Endometrial microvascular endothelial cells (primary cell): Measurements from ENCODE around the gene SLC25A25. TPM values are rescaled to one million over a fixed set of nuclear protein-coding genes. Genes with fewer than 3 reads are reported as not detected.
"Not testable (repeated sequence)": the region's sequence is repeated elsewhere in the genome, so short reads cannot be mapped to it uniquely, and the experiment has no call there.

Source experiments
- in situ Hi-C: cut with HindIII; loops from 2 replicates; pipeline ENCODE4 v1.10.0; 2017; ENCODE audit warnings: low sequenced_read_pairs, low pct_unique_long_range_greater_than_20kb; ENCODE audit errors: inconsistent ontology term
- total RNA-seq: library from RNA; depleted of rRNA; stranded (reverse); fragments of >200 nt; gene quantifications from one replicate; pipeline ENCODE4 v1.2.3, GENCODE V29; 2015; ENCODE audit errors: inconsistent ontology term

SLC25A25 gene
- total RNA-seq, 1 donor from 2014 or later, result 23.6 TPM

DNA sequence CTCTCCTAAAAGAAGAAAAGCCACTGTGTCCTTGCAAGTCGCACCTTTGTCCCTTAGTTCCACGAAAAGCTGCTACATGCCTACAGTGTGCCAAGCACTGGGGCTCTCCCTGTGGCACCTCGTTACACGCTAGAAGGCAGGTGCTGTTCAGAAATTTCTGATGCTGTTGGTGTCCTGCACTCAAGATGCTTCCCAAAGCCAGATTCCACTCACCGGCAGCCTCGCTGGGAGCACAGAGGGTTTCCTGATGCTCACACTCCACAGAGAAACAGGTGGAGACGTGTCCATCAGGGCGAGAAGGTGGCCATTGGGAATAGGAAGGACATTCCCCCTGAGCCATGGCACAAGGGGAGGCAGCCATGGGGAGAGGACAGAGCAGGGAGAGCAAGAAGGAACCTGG lies 63.3 kb downstream of the SLC25A25 start:
- in situ Hi-C loops, result not testable (repeated sequence)

DNA sequence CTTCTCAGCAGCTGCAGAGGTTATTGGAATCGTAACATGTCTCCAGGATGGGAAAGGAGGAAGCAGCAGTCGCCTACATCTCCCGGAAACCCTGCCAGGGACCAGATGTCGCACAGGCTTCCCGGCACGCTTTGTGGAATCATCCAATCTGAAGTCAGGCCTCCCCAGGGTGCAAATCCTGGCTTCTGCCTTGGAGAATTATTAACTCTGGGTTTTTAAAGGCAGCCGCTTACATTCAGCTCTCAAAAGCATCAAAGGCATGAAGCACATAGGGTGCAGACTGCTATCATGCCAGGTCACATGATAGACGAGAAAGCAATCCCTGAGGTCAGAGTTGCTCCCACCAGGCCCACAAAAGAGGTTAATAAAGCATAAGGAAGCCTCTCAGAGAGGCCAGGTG lies 64.1 kb downstream of the SLC25A25 start:
- in situ Hi-C loops, result not testable (repeated sequence)

DNA sequence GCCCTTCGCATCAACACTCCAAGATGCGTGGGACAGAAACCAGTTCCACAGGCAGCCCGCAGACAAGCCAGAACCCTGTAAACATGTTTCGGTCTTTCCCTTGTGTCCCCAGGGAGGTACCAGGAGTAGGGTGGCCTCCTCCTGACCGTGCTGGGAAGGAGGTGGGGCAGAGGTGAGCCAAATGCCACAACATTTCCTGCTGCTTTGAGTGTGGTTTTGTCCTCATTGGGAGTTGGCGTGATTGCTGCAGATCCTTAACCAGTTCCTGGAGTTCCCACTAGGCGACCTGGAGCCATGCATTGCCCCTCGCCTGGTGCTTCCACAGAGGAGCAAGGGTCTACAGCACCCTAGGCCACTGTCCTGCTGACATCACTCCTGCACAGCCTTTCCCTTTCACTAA lies 67.5 kb downstream of the SLC25A25 start:
- in situ Hi-C loops, result not testable (repeated sequence)

DNA sequence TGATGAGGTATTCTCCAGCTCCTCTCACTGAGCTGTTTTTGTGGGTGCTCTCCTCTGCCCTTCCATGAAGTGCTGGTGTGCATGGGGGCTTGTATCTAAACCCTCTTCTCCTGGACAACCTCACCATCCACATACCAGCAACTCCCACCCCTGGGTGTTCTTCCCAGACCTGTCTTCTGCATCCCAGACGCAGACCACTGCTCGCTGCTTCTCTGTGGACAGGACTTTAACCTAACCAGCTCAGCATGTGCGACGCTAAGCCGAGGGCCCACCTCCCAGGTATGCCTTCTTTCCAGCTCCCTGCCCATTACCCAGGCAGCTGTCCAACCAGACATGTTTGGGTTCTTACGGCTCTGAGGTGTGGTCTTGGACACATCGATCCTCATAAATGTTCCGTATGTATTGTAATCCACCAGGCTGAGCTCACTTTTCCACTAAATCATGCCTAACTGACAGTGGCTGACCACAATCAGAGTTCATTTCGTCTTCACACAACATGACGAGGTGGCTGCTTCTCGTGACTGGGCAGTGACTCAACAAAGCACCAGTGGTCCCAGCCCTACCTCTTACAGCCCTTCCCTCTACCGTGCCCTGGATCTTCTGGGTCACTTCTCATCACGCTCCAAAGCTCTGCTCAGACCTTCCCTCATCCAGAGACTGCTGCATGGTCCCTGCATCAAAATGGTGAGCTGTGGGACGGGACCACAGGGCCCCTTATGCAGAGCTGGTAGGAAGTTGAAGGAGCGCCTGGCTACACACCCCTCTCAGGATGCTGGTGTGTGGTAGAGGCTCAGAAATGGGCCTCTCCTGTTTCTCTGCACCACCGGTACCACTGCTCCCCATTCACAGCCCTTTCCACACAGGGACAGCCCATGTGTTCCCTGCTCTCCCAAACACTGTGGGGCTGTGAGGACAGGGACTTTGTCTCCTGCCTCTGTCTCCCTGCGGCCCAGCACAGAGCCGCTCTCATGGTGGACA lies 69.1 kb downstream of the SLC25A25 start:
- in situ Hi-C loops, result no loop called here

DNA sequence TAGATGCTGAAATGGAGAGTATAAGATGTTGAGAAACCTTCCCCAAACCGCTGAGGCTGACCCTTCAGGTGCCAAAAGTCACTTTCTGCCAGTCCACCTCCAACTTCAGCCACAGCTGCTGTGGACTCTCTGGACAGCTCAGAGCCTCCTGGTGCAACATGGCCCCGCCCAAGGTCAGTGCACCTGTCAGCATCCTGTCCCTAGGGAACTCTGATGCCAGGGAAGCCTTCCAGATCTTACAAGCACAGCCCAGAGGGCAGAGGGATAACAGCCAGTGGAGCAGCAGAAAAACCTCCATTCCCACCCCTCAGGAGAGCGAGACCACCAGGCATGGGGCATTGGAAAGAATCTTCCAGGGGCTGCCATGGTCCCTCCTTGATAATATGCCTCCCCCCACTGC lies 70.0 kb downstream of the SLC25A25 start:
- in situ Hi-C loops, result no loop called here

DNA sequence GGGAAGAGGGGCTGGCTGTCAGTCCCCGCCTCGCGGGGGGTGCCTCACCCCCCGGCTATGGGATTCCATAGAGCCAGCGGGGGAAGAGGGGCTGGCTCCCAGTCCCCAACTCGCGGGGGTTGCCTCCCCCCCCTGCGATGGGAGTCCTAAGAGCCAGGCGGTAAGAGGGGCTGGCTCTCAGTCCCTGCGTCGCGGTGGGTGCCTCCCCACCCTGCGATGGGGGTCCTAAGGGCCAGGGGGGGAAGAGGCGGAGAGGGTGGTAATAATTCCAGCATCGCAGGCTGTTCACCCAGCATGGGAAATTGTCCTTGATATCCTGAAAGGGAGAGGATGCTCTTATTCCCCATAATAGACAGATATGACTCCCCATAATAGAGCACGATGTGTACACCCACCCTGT lies 71.6 kb downstream of the SLC25A25 start:
- in situ Hi-C loops, result no loop called here

DNA sequence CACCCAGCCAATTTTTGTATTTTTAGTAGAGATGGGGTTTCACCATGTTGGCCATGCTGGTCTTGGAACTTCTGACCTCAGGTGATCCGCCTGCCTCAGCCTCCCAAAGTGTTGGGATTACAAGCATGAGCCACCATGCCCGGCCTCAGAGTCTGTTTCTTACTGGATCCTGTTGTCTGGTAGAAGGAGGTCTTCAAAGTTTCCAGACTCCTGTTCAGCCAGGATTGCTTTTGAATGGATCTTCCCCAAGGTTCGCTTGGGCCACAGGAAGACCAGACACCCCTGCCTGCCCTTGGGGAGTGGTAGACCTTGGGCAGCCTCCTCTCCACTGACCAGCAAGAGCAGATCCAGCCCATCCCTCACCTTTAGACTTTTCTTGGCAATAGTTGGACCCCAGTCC lies 73.6 kb downstream of the SLC25A25 start:
- in situ Hi-C loops, result no loop called here

DNA sequence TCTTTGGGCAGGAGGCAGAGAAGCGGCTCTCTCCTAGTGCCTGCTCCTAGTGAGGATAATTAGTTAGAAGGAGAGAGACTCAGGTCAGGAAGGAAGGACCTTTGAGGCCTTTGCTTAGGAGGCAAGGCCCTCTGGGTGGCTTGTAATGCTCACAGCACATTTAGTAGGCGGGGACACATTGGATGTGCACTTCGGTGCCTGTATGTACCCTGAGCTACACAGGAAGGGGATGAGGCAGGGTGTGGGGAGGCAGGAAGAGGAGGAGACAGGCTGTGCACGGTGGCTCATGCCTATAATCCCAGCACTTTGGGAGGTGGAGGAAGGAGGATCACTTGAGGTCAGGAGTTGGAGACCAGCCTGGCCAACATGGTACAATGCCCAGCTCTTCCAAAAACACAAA lies 74.0 kb downstream of the SLC25A25 start:
- in situ Hi-C loops, result no loop called here

DNA sequence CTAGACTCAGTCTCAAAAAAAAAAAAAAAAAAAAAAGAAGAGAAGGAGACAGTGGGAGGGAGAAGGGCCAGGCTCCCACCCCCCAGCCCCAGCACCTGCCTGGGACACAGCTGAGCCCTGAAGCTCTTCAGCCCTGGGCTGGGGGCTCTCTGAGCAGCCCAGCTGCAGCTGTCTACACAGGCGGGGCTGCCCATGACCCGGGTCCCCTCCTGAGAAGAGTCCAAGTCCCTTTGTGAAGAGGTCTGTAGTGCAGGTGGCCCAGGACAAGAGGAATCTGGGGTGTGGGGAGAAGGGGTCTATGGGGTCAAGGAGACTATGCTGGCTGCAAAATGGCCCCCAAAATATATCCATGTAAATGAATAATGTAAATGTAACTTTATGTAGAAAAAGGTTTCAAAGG lies 74.6 kb downstream of the SLC25A25 start:
- in situ Hi-C loops, result no loop called here

DNA sequence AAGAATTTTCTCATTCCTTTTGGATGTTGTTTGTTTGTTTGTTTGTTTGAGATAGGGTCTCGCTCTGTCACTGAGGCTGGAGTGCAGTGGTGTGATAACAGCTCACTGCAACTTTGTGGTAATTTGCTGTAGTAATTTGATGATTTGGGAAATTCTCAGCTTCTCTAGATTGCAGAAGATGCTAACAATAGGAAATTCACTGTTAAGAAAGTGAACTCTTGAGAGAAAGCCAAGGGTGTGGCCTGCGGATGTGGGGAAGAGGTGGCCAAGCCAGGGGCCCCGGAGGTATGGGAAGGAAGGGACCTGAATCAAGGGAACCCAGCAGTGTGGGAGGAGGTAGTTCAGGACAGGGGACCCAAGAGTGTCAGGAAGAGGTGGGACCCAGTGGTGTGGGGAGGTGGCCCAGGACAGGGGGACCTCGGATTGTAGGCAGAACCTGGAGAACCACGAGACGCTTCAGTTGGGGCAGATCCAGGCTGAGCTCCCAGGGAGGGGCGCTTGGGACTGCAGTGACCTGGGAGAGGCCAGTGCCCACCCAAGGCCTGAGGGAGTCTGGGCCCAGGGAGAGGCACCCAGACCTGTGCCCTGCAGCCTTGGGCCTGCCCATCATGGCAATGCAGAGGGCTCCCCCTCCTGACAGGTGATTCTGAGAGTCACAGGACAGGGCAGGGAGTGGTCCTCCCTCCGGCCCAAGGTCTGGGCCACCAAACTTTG lies 75.7 kb downstream of the SLC25A25 start:
- in situ Hi-C loops, result no loop called here

DNA sequence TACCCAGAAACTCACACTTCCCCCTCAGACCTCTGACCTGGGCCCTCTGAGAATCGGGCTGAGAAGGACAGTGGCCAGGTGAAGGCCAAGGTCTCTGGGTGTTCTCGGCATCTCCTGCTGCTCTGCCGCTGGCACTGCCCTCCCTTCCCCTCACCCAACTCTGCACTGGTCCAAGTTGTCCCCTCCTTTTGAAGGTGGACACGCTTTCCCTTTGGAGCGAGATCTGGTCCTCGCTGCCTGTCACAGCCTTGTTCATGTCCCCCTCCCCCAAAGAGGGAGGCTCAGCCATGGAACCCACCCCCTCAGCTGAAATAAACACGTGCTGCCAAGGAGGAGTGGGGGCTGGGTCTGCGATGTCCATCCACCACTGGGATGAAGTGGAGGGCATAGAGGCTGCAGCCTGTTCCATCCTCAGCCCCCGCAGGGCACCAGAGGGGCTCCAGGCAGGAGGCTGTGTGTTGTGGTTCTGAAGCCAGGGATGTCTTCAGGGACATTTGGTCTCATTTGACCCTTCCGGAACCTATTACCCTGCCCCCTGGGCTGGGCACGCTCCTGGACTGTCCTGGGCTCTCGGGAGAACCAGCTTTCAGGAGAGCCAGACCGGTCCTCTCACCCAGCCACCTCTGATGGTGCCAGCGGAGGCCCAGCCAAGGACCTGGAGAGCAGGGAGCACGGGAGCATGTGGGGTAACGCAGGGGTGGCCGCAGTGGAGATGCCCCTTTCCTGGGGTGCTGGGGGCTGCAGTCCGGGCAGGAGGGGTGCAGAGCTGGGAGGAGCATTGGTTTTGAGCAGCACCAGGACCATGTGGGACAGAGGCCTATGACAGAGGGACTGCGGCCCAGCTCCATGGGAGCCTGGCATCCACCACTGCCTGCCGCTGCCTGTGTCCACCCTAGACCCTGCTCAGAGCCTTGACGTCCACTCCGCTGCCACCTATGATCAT lies 76.5 kb downstream of the SLC25A25 start:
- in situ Hi-C loops, result no loop called here

DNA sequence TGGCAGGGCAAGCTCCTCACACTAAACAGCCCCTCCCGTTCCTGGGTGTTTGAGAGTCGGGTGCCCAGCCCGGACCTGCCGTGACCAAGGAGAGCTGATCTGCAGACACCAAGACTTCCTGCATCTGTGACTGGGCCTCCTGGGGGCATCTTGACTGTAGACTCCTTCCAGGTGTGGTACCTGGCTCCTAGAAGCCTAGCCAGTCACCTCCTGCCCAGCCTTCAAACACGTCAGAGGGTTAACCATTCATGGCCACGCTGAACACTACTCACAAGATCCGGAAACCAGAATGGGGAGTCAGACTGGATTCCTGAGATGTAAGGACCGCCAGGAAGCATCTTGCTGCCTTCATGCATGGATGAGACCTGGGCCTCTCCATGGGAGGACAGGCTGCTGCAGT lies 77.5 kb downstream of the SLC25A25 start:
- in situ Hi-C loops, result no loop called here

DNA sequence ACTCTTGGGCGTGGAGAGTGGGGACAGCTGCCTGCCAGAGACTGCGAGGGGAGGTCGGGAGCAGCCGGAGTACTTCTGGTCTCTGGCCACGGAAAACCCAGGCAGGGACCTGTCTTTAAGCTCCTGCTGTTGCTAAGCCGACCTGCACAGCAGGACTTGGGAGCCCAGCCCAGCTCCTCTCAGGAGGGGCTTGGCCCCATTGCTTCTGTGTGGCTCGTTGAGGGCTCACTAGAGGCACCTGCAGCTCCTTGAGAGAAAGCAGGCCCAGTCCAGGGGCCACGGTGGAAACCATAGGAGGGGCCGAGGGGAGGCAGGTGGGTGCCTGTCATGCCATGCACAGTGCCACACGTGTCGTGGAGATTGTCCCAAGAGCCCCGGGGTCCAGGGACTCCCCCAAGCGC lies 77.9 kb downstream of the SLC25A25 start:
- in situ Hi-C loops, result no loop called here

DNA sequence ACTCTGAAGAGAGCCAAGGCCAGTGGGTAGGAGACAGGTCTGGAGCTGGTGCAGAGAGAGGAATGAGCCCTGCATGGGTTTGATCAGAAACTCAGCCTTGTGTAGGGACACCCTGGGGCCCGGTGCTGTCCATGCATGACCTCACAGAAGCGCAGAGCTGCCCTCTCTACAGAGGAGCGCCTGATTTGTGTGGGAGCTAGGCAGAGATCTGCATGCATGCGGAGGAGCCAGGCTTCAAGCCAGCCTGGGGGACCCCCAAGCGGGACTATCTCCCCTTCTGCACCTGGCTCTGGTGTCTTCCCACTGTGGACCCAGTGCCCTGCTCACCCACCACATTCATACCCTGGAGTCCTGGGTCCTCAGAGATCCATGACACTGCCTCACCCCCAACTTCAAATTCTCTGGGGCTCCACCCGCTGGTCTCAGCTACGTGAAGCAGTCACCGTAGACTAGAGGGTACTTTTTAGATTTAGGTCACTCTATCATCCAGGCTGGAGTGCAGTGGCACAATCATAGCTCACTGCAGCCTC lies 78.6 kb downstream of the SLC25A25 start:
- in situ Hi-C loops, result no loop called here

DNA sequence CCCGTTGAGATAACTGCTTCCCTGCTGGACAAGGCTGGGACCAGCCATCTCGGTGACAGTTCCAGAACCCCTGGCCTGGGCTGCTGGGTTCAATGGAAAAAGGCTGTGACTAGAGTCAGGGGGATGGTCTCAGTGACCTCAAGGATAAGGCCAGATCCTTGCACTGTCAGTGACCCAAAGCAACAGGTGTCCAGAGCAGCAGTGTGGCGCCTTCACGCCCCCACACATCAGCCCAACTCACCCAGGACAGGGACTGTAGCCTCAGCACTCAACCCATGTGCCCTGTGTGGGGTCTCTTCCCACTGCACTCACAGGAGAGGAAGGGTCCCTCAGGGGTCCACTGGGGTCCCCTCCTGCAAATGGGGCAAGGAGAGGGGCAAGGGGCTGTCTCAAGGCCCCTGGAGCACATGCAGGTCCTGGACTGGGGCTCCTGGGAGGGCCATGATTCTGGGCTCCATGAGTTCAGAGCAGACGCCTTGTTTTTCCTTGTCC lies 80.5 kb downstream of the SLC25A25 start:
- in situ Hi-C loops, result no loop called here

DNA sequence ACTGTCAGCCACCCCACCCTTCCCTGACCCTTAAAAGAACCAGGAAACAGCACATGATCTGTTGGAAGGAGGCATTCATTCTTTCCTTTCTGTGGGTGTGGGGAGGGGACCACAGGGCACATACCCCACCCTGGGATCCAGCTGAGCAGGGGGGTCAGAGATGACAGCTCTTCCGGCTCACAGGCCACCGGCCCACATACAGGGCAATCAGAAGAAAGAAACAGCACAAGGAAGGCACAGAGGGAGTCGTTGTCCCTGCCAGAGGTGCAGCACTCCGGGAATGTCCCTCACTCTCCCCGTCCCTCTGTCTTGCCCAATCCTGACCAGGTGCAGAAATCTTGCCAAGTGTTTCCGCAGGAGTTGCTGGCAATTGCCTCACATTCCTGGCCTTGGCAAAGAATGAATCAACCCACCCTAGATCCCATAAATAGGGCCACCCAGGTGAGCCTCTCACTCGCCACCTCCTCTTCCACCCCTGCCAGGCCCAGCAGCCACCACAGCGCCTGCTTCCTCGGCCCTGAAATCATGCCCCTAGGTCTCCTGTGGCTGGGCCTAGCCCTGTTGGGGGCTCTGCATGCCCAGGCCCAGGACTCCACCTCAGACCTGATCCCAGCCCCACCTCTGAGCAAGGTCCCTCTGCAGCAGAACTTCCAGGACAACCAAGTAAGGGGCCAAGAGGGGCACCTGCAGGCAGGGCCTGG lies 81.1 kb downstream of the SLC25A25 start, which contains the start of gene LCN2:
Gene LCN2, plus strand, starts transcription at position 453 of the 701 bp plus-strand sequence. Its CDS starts 73 bp downstream, at position 526.
- in situ Hi-C loops, result no loop called here

DNA sequence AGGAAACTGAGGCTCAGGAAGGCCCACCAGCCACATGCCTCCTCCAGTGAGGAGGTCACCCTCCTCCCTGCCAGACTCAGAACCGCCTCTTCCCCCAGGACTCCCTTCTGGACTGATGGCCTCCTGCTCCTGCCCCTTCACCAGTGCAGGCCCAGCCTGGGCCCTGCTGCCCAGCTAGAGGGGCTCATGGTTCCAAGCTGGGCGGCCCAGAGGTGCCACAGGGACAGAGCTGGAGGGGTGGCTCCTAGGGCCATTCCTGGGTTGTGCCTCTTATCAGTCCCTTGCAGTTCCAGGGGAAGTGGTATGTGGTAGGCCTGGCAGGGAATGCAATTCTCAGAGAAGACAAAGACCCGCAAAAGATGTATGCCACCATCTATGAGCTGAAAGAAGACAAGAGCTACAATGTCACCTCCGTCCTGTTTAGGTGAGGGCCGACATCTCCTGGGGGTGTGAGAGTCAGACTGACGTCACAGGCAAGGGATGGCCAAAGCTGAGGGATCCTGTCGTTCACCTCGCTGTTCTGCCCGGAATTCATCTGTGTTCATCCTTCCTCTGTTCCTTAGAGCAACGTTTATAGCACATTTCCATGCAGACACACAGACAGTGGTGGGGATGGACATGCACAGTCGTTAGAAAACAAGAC lies 82.0 kb downstream of the SLC25A25 start:
- in situ Hi-C loops, result no loop called here
